Measurements from ENCODE around the gene BBX.

GRCh38 chr3:107531917-107532469 is 9.2 kb downstream of the BBX start:
- TF ChIP-seq YY1 (IDR thresholded peaks at IDR 0.05; ENCODE audit: low read depth) (no peak), REST (IDR thresholded peaks at IDR 0.05; ENCODE audit: low read depth) (no peak), EGR1 (IDR thresholded peaks at IDR 0.05) (no peak), MAX (IDR thresholded peaks at IDR 0.05) (no peak), EP300 (IDR thresholded peaks at IDR 0.05; ENCODE audit: borderline replicate concordance) (no peak), USF1 (IDR thresholded peaks at IDR 0.05) (no peak), CREB1 (IDR thresholded peaks at IDR 0.05; ENCODE audit: low read depth) (no peak), RAD21 (IDR thresholded peaks at IDR 0.05; ENCODE audit: low read depth) (no peak), TEAD4 (IDR thresholded peaks at IDR 0.05) (no peak)
